HG03469 (cell line): ENCODE measurements around the gene PXYLP1.

Experiments
- ATAC-seq: cut with Tn5 transposase; IDR thresholded peaks from one replicate; pipeline ENCODE4 v1.9.1; 2021; ENCODE audit warnings: mild to moderate bottlenecking, moderate library complexity, moderate number of reproducible peaks; ENCODE audit not compliant: unreplicated experiment

The PXYLP1 gene

GRCh38 chr3:141248064-141248463 lies 16.4 kb downstream of the PXYLP1 start:
- no peak for ATAC-seq

DNA sequence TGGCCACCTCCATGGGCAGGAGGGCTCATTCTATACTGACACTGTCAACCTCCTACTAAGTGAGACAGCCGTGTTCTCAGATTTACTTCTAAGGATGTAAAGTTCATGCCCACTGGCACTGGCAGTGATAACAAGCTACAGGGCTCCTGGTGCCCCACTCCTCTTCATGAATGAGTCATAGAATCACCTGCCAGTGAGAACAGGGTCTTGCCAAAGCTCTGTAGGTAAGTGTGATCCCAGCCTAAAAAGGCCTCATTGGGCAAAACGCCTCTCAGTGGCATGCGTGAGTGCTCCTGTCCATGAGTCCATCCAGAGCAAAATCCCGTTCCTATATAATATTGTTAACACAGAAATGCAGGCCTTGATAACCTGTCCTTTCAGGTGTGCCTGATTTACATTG lies 17.4 kb downstream of the PXYLP1 start:
- ATAC-seq: no peak

DNA sequence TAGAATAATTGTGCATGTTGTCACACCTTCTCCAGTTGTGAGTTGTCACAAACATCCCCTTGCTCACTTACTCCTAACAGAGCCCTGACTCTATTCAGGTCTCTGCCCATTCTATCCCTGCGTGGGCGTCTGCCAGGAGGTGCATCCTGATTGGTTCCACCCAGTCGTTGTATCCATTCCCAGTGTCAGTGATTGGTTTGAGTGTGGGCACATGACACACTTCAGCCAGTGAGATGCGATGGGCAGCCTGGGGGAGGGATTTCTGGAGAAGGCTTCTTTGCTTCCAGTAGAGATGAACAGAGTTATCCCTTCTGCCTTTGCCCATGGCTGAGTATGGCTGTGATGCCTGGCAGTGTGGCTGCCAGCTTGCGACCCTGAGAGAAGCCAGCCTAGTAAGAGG lies 18.7 kb downstream of the PXYLP1 start:
- ATAC-seq: no peak

- ATAC-seq: no peak
Observed at GRCh38 chr3:141250828-141251227, 19.2 kb downstream of the PXYLP1 start.

DNA sequence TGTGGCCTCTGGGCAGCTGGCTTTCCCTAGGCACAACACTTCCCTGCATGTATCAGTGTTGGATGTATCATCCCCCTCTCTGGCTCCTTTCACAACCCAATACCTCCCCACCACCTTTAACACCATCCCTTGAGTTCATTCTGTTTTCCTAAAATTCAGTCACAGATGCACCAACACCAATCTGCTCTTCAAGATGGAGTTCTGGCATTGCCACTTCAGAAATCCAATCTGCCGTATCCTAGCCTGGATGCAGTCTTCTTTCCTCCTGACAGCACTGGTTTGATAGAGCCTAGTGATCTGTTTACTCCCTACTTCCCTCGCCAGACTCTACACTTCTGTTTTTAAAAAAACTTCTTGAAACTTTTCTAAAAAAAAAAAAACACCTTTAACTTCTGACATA lies 21.7 kb downstream of the PXYLP1 start:
- ATAC-seq: no peak

DNA sequence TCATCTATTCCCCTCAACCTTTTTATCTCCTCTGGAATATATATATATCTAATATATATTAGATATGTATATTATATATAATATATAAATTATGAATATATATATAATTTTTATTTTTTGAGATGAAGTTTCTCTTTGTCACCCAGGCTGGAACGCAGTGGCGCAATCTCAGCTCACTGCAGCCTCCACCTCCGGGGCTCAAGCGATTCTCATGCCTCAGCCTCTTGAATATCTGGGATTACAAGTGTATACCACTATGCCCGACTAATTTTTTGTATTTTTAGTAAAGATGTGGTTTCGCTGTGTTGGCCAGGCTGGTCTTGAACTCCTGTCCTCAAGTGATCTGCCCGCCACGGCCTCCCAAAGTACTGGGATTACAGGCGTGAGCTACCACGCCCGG lies 22.2 kb downstream of the PXYLP1 start:
- no peak for ATAC-seq

DNA sequence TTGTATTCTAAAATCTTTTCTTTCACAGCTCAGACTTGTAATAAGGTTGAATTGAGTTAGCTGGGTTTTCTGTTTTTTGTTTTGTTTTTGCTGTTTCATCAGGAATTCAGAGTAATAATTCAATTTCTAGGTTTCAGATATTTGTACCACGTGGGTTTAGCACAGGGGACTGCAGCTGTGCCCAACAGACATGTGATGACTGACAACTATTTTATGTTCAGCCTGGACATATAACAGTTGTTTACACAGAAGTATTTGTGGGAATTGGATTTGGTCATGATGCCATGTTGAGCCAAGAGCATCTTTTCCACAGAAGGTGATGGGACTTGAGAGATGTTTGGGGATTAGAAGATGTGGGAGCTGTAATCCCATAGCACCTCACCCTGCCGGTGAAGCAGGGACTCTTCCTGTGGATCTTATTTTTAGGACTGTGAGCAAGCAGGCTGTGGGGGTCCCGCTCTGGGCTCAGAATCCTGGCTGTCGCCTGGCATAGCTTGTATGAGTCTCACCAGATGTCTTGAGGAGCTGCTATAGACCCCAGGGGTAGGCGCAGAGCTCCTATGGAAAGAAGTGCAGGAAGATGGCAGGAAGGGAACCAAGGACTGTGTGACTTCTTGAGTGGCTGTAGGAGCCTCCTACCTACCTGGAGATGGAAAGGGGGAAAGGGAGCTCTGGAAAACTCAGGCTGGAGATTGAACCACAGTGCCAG lies 23.7 kb downstream of the PXYLP1 start:
- ATAC-seq: no peak

GRCh38 chr3:141255846-141256261 lies 24.2 kb downstream of the PXYLP1 start:
- ATAC-seq: no peak

GRCh38 chr3:141256820-141257219 lies 25.2 kb downstream of the PXYLP1 start:
- no peak for ATAC-seq

DNA sequence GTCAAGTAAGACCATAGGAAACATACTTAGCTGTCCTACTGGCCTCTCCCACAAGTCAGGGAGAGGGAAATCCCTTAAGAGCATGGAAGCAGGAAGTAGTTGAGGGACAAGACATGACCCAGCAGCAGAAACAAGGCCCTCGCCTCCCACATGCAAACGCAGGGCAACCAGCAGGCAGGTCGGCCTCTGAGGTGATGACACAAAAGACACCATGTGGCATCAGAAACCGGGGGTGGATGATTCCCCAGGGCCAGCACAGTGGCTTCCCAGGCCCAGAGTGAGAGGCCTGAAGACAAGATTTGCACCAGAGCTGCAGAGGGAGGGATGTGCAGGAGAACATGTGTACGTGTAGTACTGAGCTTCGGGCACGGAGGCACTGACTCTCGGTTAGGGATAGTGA lies 26.3 kb downstream of the PXYLP1 start:
- no peak for ATAC-seq

DNA sequence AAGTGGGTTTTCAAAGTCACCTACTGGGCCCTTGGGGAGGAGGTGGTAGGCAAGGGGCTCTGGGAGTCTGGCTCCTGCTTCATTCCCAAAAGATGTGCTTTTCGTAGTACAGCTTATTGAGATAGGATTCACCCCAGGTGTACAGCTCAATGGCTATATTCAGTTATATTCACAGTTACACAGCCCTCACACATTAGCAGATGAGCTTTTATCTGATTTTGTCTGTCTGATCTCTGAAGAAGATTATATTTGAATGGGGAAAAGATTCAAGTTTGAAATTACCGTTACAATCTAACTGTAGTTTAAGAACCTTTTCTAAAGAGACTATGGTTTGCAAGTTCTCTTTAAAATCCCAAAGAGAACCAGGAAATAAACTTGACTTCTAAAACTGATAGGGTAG lies 27.3 kb downstream of the PXYLP1 start:
- no peak for ATAC-seq

DNA sequence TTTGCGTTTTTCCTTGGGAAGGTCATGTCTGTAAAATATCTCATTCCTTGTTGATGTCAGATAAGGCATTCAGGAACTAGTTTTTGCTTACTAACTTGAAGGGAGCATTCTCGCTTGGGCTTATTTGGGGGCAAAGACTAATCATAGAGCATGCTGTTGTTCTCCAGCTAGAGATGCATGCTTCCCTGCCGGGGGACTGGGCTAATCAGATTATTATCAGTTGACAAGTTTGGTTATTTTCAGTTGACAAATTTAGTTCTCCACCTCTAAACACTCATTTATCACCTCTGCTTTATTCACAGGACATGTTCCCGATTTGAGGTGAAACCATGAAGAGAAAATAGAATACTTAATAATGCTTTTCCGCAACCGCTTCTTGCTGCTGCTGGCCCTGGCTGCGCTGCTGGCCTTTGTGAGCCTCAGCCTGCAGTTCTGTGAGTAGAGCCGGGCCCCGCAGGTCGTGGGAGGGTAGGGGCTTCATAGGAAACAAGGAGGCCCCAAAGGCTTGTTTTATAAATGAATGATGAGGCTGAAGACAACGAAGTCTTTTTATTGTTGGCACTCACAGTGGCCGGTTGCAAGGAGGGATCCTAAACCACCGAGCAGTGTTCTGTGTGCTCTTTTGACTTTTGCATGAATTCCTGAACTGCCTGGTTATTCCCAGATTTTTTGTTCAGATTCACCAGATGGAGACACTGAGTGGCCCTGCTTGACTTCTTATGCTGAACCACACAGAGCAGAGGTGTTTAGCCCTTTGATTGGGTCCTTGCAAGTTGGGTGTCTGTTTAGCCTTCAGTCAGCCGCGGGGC lies 28.4 kb downstream of the PXYLP1 start:
- ATAC-seq: no peak

DNA sequence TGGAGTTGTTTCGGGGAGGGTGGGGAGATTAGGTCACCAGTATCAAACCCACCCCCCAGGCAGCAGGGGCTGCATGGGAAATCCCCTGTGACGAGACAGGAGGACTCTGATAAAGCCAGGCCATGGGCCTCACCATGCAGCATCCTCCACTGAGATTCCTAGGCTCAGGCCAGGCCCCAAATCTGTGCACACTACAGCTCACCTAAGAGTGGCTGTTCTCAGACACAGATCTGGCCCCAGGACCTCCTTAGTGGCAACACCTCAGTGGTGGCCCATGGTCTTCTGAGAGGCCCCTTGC lies 29.0 kb downstream of the PXYLP1 start:
- ATAC-seq: no peak

- no peak for ATAC-seq
Observed at GRCh38 chr3:141261472-141262307, 30.1 kb downstream of the PXYLP1 start.

DNA sequence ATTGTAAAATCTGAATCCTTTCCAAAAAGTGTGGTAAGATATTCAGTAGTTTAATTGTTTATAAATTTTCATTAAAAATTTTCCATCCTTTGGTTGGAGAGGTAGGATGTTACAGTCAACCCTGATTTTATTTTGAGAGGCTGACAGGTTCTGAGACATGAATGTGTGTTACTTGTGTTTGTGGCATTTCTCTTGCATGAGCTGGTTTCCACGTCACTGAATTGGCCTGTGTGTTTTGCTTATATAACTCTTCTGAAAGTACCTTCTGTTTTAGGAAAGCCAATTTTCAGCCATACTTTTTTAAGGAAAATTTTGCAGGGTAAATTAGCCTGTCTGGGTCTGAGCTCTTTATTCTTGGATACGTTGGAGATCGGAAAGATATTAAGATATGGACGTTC lies 30.7 kb downstream of the PXYLP1 start:
- no peak for ATAC-seq

DNA sequence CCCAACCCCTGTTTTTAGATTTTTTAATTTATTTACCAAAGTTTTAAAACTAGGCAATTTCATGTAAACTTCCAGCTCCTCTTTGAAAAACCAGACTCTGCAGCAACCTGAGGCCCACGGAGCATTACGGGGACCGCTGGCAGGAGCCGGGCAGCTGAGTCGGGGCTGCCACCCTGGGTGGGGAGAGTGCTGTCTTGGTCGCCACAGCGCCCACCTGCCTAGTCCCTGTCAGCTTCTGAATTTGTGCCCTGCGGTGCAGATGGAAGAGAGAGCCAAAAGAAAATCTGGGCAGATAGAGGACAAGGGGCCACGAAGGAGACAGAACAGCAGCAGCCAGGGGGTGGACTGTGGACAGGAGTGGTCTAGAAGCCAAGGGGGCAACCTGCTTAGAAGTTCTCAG lies 34.6 kb downstream of the PXYLP1 start:
- ATAC-seq: no peak

DNA sequence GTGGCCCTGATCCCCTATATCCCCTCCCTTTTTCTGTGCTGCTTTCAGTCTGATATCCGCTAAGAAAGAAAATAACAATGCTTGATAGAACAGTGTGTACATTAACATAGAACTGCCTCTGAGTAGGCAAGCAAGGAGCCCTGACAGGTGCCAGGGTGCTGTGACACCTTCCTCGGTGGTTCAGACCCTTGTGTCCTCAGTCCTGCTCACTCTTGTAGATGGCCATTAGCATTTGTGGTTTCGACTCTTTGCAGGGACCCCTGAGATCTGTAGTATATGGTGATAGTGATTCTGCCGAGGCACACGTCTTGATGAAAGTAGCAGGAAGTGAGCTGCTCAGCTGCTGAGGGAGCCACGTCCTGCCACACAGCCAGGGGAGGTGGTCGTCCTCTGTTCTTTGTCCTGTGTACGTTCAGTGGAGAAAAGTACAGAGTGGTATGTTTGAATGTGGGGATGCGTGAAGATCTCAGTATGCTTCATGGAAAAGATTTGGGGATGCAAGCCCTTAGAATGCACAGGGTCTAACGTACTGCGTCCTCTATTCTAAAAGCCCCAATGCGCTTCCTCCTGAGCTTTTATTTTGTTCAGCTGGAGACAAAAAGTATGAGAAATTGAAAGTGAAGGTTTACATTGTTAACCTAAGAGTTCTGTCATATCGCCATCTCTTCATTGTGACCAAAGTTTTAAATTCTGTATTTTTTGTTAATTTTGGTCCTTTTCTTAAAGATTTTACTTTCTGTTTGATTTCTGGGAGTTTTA lies 35.4 kb downstream of the PXYLP1 start:
- ATAC-seq: no peak

- no peak for ATAC-seq
Observed at GRCh38 chr3:141267629-141268028, 36.0 kb downstream of the PXYLP1 start.

GRCh38 chr3:141268306-141268705 lies 36.7 kb downstream of the PXYLP1 start:
- no peak for ATAC-seq

- no peak for ATAC-seq
Observed at GRCh38 chr3:141268791-141269190, 37.2 kb downstream of the PXYLP1 start.

GRCh38 chr3:141269961-141270360 lies 38.3 kb downstream of the PXYLP1 start:
- no peak for ATAC-seq
